Psoas muscle (tissue), 8 donors: Measurements from ENCODE around the gene TMTC4. TPM values are rescaled to one million over a fixed set of nuclear protein-coding genes. Genes with fewer than 3 reads are reported as not detected.

Experiments used
- ATAC-seq, 4 donors: fragments of 200-7000 bp; cut with Tn5 transposase; one replicate each; pipeline ENCODE4 v1.9.1; 2020; ENCODE audit warnings: moderate library complexity in 3 of 4, mild to moderate bottlenecking in 2 of 4
- DNase-seq, 2 donors: peaks; one replicate each; pipeline ENCODE4 v3.0.0-alpha.2; 2020
- H3K27ac ChIP-seq: fragments of 200-600 bp; one replicate; pipeline ENCODE4 v1.8.0; 2022
- H3K27me3 ChIP-seq, 3 donors: fragments of 200-600 bp in 1 of 3; one replicate each; pipeline versions ENCODE4 v1.6.1 to v1.8.0; 2013 to 2022; ENCODE audit warnings: low read length in 2 of 3, mild to moderate bottlenecking in 2 of 3, moderate library complexity in 1 of 3; ENCODE audit not compliant: insufficient read depth in 3 of 3
- H3K36me3 ChIP-seq, 2 donors: fragments of 200-600 bp in 1 of 2; one replicate each; pipeline versions ENCODE4 v1.6.1 to v1.8.0; 2013 to 2022; ENCODE audit warnings: low read depth in 1 of 2, mild to moderate bottlenecking in 1 of 2, moderate library complexity in 1 of 2; ENCODE audit not compliant: insufficient read depth in 1 of 2
- H3K4me1 ChIP-seq: fragments of 200-600 bp; one replicate; pipeline ENCODE4 v1.8.0; 2022
- H3K4me3 ChIP-seq: fragments of 200-600 bp; one replicate; pipeline ENCODE4 v1.8.0; 2022; ENCODE audit warnings: mild to moderate bottlenecking
- H3K9me3 ChIP-seq: fragments of 200-600 bp; one replicate; pipeline ENCODE4 v1.8.0; 2022
- CTCF ChIP-seq: fragments of 200-600 bp; IDR thresholded peaks from one replicate; pipeline ENCODE4 v1.8.0; 2022; ENCODE audit warnings: antibody characterized with exemption
- WGBS, 3 donors: extraction: QIAGEN DNeasy Blood & Tissue Kit; methylation state at CpG; one replicate each; pipeline versions ENCODE4 v1.1.6 to v1.1.7; 2013; 5-methylcytosine and 5-hydroxymethylcytosine counted together
- intact Hi-C, 2 donors: fragments of 100-400 bp; cut with DNase I; formaldehyde crosslinking; loops; one replicate each; pipeline versions ENCODE4 v1.11.0 to v1.14.2; 2022
- polyA plus RNA-seq, 3 donors: library from polyadenylated mRNA; stranded (reverse); fragments of 200-250 nt; gene quantifications; one replicate each; pipeline ENCODE4 v1.2.3, GENCODE V29; 2013
- total RNA-seq, 4 donors: library from RNA; stranded (reverse); fragmentation: NEBNext Ultra II Directional in 2 of 4; extraction: Animal tissue kit (Norgen Biotek cat#: 25700) in 2 of 4; gene quantifications; one replicate each; pipeline versions ENCODE4 v1.2.1 to v1.2.4, GENCODE V29; 2021 to 2023
- donor health status: healthy with polysubstance abuse.
- donor health status: DM: no; HTN: no; CAD: no; lungs with moderate emphysema.
- donor health status: Bipolar disorder and iron deficiency.
- donor health status: healthy.
- donor health status: DM: yes; HTN: yes; CAD: no.
- donor health status: DM: no; HTN: no; CAD: no.
- donor health status: DM: no; HTN: no; CAD: no.
- donor health status: DM: yes; HTN: yes; CAD: no.

Gene TMTC4
- total and polyA plus RNA-seq, 7 donors: 3.6 to 10.1 (median 6.9) TPM

GRCh38 chr13:100665403-100665802 is 9.2 kb downstream of the TMTC4 start:
- intact Hi-C loops: no loop called here
- ATAC-seq: no peak
- 86 to 90% (median 90%) methylated on average over 9 of the region's 9 CpGs for WGBS, 3 donors
- peaks cover 0 to 85% of the 10 kb centered on the region in 2 donors for H3K36me3 ChIP-seq
- H3K27me3 ChIP-seq: no peaks in the 10 kb centered on the region
- no peak for TF ChIP-seq CTCF
- H3K4me3 ChIP-seq: no peak overlapping the region
- no peaks in the 10 kb centered on the region for H3K9me3 ChIP-seq
- no peaks in the 10 kb centered on the region for H3K4me1 ChIP-seq
- no peak for DNase-seq
- H3K27ac ChIP-seq: no peak overlapping the region

GRCh38 chr13:100664171-100664900 is 10.3 kb downstream of the TMTC4 start:
- ATAC-seq (no peak), DNase-seq (no peak)
- no peaks in the 10 kb centered on the region for H3K4me1 ChIP-seq
- no peaks in the 10 kb centered on the region for H3K27me3 ChIP-seq
- no peak overlapping the region for H3K4me3 ChIP-seq
- H3K9me3 ChIP-seq: no peaks in the 10 kb centered on the region
- intact Hi-C loops: no loop called here
- TF ChIP-seq CTCF: no peak
- peaks cover 0 to 85% of the 10 kb centered on the region in 2 donors for H3K36me3 ChIP-seq
- 93 to 98% (median 95%) methylated on average over 10 of the region's 10 CpGs for WGBS, 3 donors
- H3K27ac ChIP-seq: no peak overlapping the region

- ATAC-seq (no peak), DNase-seq (no peak)
- Histone ChIP-seq H3K4me3 (no peak overlapping the region), H3K27ac (no peak overlapping the region), H3K27me3 (no peaks in the 10 kb centered on the region), H3K36me3 (peaks cover 0 to 84% of the 10 kb centered on the region in 2 donors), H3K4me1 (no peaks in the 10 kb centered on the region), H3K9me3 (no peaks in the 10 kb centered on the region)
- intact Hi-C loops: no loop called here
- 83 to 88% (median 84%) methylated on average over 24 of the region's 24 CpGs for WGBS, 3 donors
- TF ChIP-seq CTCF: no peak
Measured at GRCh38 chr13:100662468-100663211, 12.0 kb downstream of the TMTC4 start.

- Histone ChIP-seq H3K27me3 (no peaks in the 10 kb centered on the region), H3K27ac (no peak overlapping the region), H3K9me3 (no peaks in the 10 kb centered on the region), H3K4me1 (no peaks in the 10 kb centered on the region), H3K36me3 (peaks cover 1 to 85% of the 10 kb centered on the region in 2 donors), H3K4me3 (no peak overlapping the region)
- DNase-seq (no peak), ATAC-seq (no peak)
- intact Hi-C loops: no loop called here
- WGBS, 3 donors: 84 to 92% (median 85%) methylated on average over 8 of the region's 8 CpGs
- TF ChIP-seq CTCF: no peak
Measured at GRCh38 chr13:100660761-100661160, 13.8 kb downstream of the TMTC4 start.
